Heart right ventricle (tissue), 16 donors: ENCODE data around the gene CROCC2. TPM values are rescaled to one million over a fixed set of nuclear protein-coding genes. Genes with fewer than 3 reads are reported as not detected.

ENCODE experiments used
- ATAC-seq, 8 donors: fragments of 200-7000 bp; cut with Tn5 transposase; one replicate each; pipeline ENCODE4 v1.9.1; 2020; ENCODE audit warnings: mild to moderate bottlenecking in 8 of 8, moderate library complexity in 8 of 8, moderate number of reproducible peaks in 1 of 8
- DNase-seq, 2 donors: peaks; one replicate each; pipeline ENCODE4 v3.0.0-alpha.2; 2020
- H3K27ac ChIP-seq, 10 donors: fragments of 200-600 bp; sonication (generic) in 2 of 10; one replicate each; pipeline versions ENCODE4 v1.5.0 to v1.8.0; 2020 to 2022; ENCODE audit warnings: mild to moderate bottlenecking in 3 of 10
- H3K27me3 ChIP-seq, 7 donors: fragments of 200-600 bp; one replicate each; pipeline ENCODE4 v1.8.0; 2021 to 2022; ENCODE audit warnings: mild to moderate bottlenecking in 2 of 7
- H3K36me3 ChIP-seq, 9 donors: fragments of 200-600 bp; sonication (generic) in 1 of 9; one replicate each; pipeline versions ENCODE4 v1.5.0 to v1.8.0; 2020 to 2022; ENCODE audit warnings: mild to moderate bottlenecking in 2 of 9
- H3K4me1 ChIP-seq, 9 donors: fragments of 200-600 bp; sonication (generic) in 1 of 9; one replicate each; pipeline versions ENCODE4 v1.5.0 to v1.8.0; 2020 to 2022; ENCODE audit warnings: mild to moderate bottlenecking in 4 of 9
- H3K4me3 ChIP-seq, 10 donors: fragments of 200-600 bp; sonication (generic) in 2 of 10; one replicate each; pipeline versions ENCODE4 v1.5.0 to v1.8.0; 2020 to 2022; ENCODE audit warnings: mild to moderate bottlenecking in 7 of 10, moderate library complexity in 2 of 10
- H3K9me3 ChIP-seq, 11 donors: fragments of 200-600 bp in 10 of 11; sonication (generic) in 2 of 11; one replicate each; pipeline versions ENCODE4 v1.5.0 to v1.8.0; 2013 to 2022; ENCODE audit warnings: mild to moderate bottlenecking in 2 of 11, control low read depth in 1 of 11, moderate library complexity in 1 of 11
- CTCF ChIP-seq, 9 donors: fragments of 200-600 bp; sonication (generic) in 2 of 9; IDR thresholded peaks; one replicate each; pipeline versions ENCODE4 v1.5.0 to v1.8.0; 2021 to 2022; ENCODE audit warnings: antibody characterized with exemption in 9 of 9, mild to moderate bottlenecking in 5 of 9, moderate library complexity in 1 of 9
- WGBS, 2 donors: extraction: QIAGEN DNeasy Blood & Tissue Kit; methylation state at CpG; one replicate each; pipeline ENCODE4 v1.1.7; 2013; ENCODE audit warnings: inconsistent platforms in 1 of 2; 5-methylcytosine and 5-hydroxymethylcytosine counted together
- intact Hi-C, 10 donors: fragments of 100-400 bp; cut with DNase I; formaldehyde crosslinking; loops; one replicate each; pipeline versions ENCODE4 v1.11.1 to v1.14.2; 2022
- polyA plus RNA-seq, 2 donors: library from polyadenylated mRNA; stranded (reverse); fragments of 200-250 nt; gene quantifications; one replicate each; pipeline ENCODE4 v1.2.3, GENCODE V29; 2013
- total RNA-seq, 10 donors: library from RNA; stranded (reverse); fragmentation: NEBNext Ultra II Directional in 3 of 10; extraction: Animal tissue kit (Norgen Biotek cat#: 25700) in 3 of 10; gene quantifications; one replicate each; pipeline versions ENCODE4 v1.2.1 to v1.2.4, GENCODE V29; 2021 to 2023
- donor health status: Arrhythmogenic right ventricular cardiomyopathy.
- donor health status: ischemic (EF 13 %, LVEDD 7.1; RV severe dilation, severe dysfunction).
- donor health status: healthy with polysubstance abuse.
- donor health status: DM: no; HTN: yes; CAD: no.
- donor health status: DM: no; HTN: no; CAD: no.
- donor health status: ischemic (EF 25% LVEDD 6.9; RV normal size, moderate dysfunction).
- donor health status: ischemic (EF 25% LVEDD 5.7; RV mildly dilated, moderate dysfunction).
- donor health status: healthy.
- donor health status: DM: yes; HTN: yes; CAD: no.
- donor health status: Ischemic cardiomyopathy.
- donor health status: ischemic (EF 35%, LVEDD 5.7; RV mildly dilated, moderate dysfunction).
- donor health status: nonischemic (EF 11% LVEDD 7.7; RV severe dilation, severe dysfunction).
- donor health status: DM: yes; HTN: yes; CAD: no.
- donor health status: PGD.
- donor health status: ischemic (EF 29% LVEDD 5.4; RV normal size, mild dysfunction).
- donor health status: nonischemic (EF 23%, LVEDD 6.1; RV moderate dilation, normal function).

Gene CROCC2
- total and polyA plus RNA-seq, 12 donors, result 0.06 TPM; not detected in 11

GRCh38 chr2:240895656-240896388 lies 10.3 kb upstream of the CROCC2 start, which contains the start of gene MAB21L4:
MAB21L4 (minus strand) TSS chr2:240896156; CDS start chr2:240895997, 159 bp downstream.
- ATAC-seq (no peak), DNase-seq (no peak)
- no peak for TF ChIP-seq CTCF (IDR thresholded peaks at IDR 0.05)
- Histone ChIP-seq H3K27me3 (peaks cover 0 to 3% (median 0%) of the 10 kb centered on the region in 7 donors), H3K36me3 (no peaks in the 10 kb centered on the region), H3K27ac (peak within 1 kb of the TSS in 1 of 10 donors; percentile 79), H3K4me3 (no peak within 1 kb of the TSS), H3K9me3 (peaks cover 0 to 4% (median 0%) of the 10 kb centered on the region in 11 donors), H3K4me1 (peaks cover 9 to 35% (median 21%) of the 10 kb centered on the region in 9 donors)
- 84 to 85% methylated on average over 24 of the region's 24 CpGs for WGBS, 2 donors
- intact Hi-C loops, result no loop called here

- no peak overlapping the region for H3K4me3 ChIP-seq
- no peak overlapping the region for H3K27ac ChIP-seq
- no peak for ATAC-seq
- H3K9me3 ChIP-seq, result peaks cover 0 to 9% (median 0%) of the 10 kb centered on the region in 11 donors
- WGBS, 2 donors, result 71 to 78% methylated on average over 7 of the region's 7 CpGs
- H3K4me1 ChIP-seq, result peaks cover 9 to 35% (median 21%) of the 10 kb centered on the region in 9 donors
- peaks cover 0 to 3% (median 0%) of the 10 kb centered on the region in 7 donors for H3K27me3 ChIP-seq
- no peaks in the 10 kb centered on the region for H3K36me3 ChIP-seq
- DNase-seq, result no peak
- no peak for TF ChIP-seq CTCF (IDR thresholded peaks at IDR 0.05)
- intact Hi-C loops, result no loop called here
These were observed 9.7 kb upstream of the CROCC2 start for GRCh38 chr2:240896394-240896793.

- WGBS, 2 donors, result 70 to 82% methylated on average over 23 of the region's 23 CpGs
- peaks cover 9 to 35% (median 21%) of the 10 kb centered on the region in 9 donors for H3K4me1 ChIP-seq
- no peak for TF ChIP-seq CTCF (IDR thresholded peaks at IDR 0.05)
- DNase-seq, result peak in 1 of 2 donors; percentile 11
- peaks cover 0 to 8% (median 0%) of the 10 kb centered on the region in 7 donors for H3K27me3 ChIP-seq
- no peak for ATAC-seq
- no peaks in the 10 kb centered on the region for H3K36me3 ChIP-seq
- H3K9me3 ChIP-seq, result peaks cover 0 to 15% (median 0%) of the 10 kb centered on the region in 11 donors
- H3K4me3 ChIP-seq, result no peak overlapping the region
- intact Hi-C loops, result no loop called here
- H3K27ac ChIP-seq, result peak overlapping the region in 6 of 10 donors; percentile 54 to 83 (median 78)
These were observed 9.1 kb upstream of the CROCC2 start for GRCh38 chr2:240896871-240897692.

GRCh38 chr2:240898108-240898730 lies 7.9 kb upstream of the CROCC2 start:
- Histone ChIP-seq H3K9me3 (peaks cover 0 to 15% (median 0%) of the 10 kb centered on the region in 11 donors), H3K36me3 (no peaks in the 10 kb centered on the region), H3K4me3 (peak overlapping the region in 1 of 10 donors; percentile 5), H3K4me1 (peaks cover 9 to 43% (median 25%) of the 10 kb centered on the region in 9 donors), H3K27me3 (peaks cover 0 to 10% (median 0%) of the 10 kb centered on the region in 7 donors), H3K27ac (peak overlapping the region; percentile 43 to 83 (median 72))
- DNase-seq (peak; percentile 31 to 63), ATAC-seq (peak; percentile 70 to 92 (median 86))
- WGBS, 2 donors, result 47 to 62% methylated on average over 17 of the region's 17 CpGs
- intact Hi-C loops, result no loop called here
- TF ChIP-seq CTCF (IDR thresholded peaks at IDR 0.05), result no peak
